Natural killer cell (primary cell): Measurements from ENCODE around the gene WHRN. TPM values are rescaled to one million over a fixed set of nuclear protein-coding genes. Genes with fewer than 3 reads are reported as not detected.

ENCODE experiments used
- ATAC-seq, 3 donors: fragments of 150-1000 bp in 2 of 3; fragments of 200-7000 bp in 1 of 3; cut with Tn5 transposase; 1 replicate in 1 of 3; 2 replicates in 2 of 3; pipeline ENCODE4 v1.10.0; 2021; ENCODE audit warnings: mild to moderate bottlenecking in 2 of 3, moderate library complexity in 2 of 3
- DNase-seq, 2 donors: peaks; one replicate each; pipeline versions ENCODE4 v3.0.0 to v3.0.0-alpha.2; 2013 to 2021; ENCODE audit warnings: mixed read lengths in 1 of 2
- H3K27ac ChIP-seq: one replicate; pipeline ENCODE4 v1.5.1; 2013; ENCODE audit warnings: mild to moderate bottlenecking, low read length
- H3K27me3 ChIP-seq: one replicate; pipeline ENCODE4 v1.6.1; 2013; ENCODE audit warnings: low read length; ENCODE audit not compliant: control insufficient read depth, insufficient read depth
- H3K36me3 ChIP-seq: one replicate; pipeline ENCODE4 v1.6.1; 2013; ENCODE audit warnings: low read length; ENCODE audit not compliant: control insufficient read depth, insufficient read depth
- H3K4me1 ChIP-seq: one replicate; pipeline ENCODE4 v1.6.1; 2013; ENCODE audit warnings: low read length; ENCODE audit not compliant: control insufficient read depth, insufficient read depth
- H3K4me3 ChIP-seq: one replicate; pipeline ENCODE4 v1.5.1; 2013; ENCODE audit warnings: low read length
- H3K9me3 ChIP-seq: one replicate; pipeline ENCODE4 v1.6.1; 2013; ENCODE audit warnings: low read length; ENCODE audit not compliant: control insufficient read depth, insufficient read depth
- H3K27ac Mint-ChIP-seq, 2 donors: one replicate each; pipeline ENCODE4 v1.8.0; 2022; ENCODE audit warnings: mild to moderate bottlenecking in 2 of 2, mixed read lengths in 2 of 2, moderate library complexity in 1 of 2
- H3K27me3 Mint-ChIP-seq, 2 donors: one replicate each; pipeline ENCODE4 v1.8.0; 2022; ENCODE audit warnings: low read depth in 2 of 2, mixed read lengths in 2 of 2
- H3K36me3 Mint-ChIP-seq: one replicate; pipeline ENCODE4 v1.8.0; 2022; ENCODE audit warnings: mixed read lengths
- H3K4me1 Mint-ChIP-seq, 2 donors: one replicate each; pipeline ENCODE4 v1.8.0; 2022; ENCODE audit warnings: mixed read lengths in 2 of 2
- H3K4me3 Mint-ChIP-seq: one replicate; pipeline ENCODE4 v1.8.0; 2022; ENCODE audit warnings: mild to moderate bottlenecking, moderate library complexity, mixed read lengths
- H3K9me3 Mint-ChIP-seq, 2 donors: one replicate each; pipeline ENCODE4 v1.8.0; 2022; ENCODE audit warnings: mixed read lengths in 2 of 2
- WGBS: methylation state at CpG from one replicate; pipeline ENCODE4 v1.1.7; 2013; ENCODE audit warnings: missing lambda C conversion rate; ENCODE audit not compliant: insufficient coverage; 5-methylcytosine and 5-hydroxymethylcytosine counted together
- intact Hi-C: fragments of 100-400 bp; cut with micrococcal nuclease; formaldehyde crosslinking; loops from one replicate; pipeline ENCODE4 v1.14.2; 2022
- total RNA-seq, 4 donors: library from RNA; stranded (reverse); fragments of 120-200 nt in 1 of 4; gene quantifications; one replicate each; pipeline versions ENCODE4 v1.2.3 to v1.2.4, GENCODE V29; 2013 to 2022
- TF ChIP-seq, protein P1 (sequence below): fragments of 200-600 bp; IDR thresholded peaks from one replicate; pipeline ENCODE4 v1.8.0; 2022; ENCODE audit warnings: antibody characterized with exemption

WHRN gene
- total RNA-seq, 3 donors from 2014 or later (not counting 1 experiment from before 2014, with no cell fraction given) = 29.8 to 90.6 (median 36.8) TPM

DNA sequence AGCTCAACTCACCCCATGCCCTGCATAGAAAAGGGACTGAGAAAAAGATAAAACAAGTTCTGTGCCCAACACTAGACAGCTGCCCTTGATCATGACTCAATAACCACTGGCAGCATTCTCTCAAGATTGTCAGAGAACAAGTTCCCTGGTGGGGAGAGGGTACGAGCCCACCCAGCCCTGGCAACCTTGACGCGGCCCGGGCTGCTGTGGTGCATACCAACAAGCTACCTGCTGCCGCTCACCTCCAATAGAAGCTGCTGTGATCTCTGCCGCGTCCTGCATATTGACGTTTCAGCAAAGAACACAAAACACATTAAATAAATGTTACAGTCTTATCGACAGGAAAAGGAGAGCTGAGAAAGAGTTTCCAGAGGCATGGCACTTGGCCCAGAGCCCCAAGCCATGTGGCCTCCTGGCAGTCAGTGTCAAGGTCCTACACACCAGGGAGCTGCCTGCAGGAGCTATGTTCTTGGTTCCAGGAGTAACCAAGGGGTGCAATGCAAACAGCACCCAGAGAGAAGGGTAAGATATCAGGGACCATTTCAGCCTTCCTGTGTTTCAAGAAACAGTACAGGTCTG is 28.3 kb downstream of the WHRN start:
- Histone ChIP-seq H3K36me3 (no peaks in the 10 kb centered on the region), H3K4me3 (no peak overlapping the region), H3K27me3 (no peaks in the 10 kb centered on the region), H3K27ac (no peak overlapping the region), H3K4me1 (peaks cover 19% of the 10 kb centered on the region), H3K9me3 (no peaks in the 10 kb centered on the region)
- Mint-ChIP-seq H3K9me3 (no peaks in the 10 kb centered on the region), H3K4me3 (no peak overlapping the region), H3K27ac (peak overlapping the region in 1 of 2 donors; percentile 19), H3K27me3 (peaks cover 0 to 13% of the 10 kb centered on the region in 2 donors), H3K36me3 (no peaks in the 10 kb centered on the region), H3K4me1 (peaks cover 6 to 18% of the 10 kb centered on the region in 2 donors)
- ATAC-seq (no peak), DNase-seq (no peak)
- TF ChIP-seq, protein P1, sequence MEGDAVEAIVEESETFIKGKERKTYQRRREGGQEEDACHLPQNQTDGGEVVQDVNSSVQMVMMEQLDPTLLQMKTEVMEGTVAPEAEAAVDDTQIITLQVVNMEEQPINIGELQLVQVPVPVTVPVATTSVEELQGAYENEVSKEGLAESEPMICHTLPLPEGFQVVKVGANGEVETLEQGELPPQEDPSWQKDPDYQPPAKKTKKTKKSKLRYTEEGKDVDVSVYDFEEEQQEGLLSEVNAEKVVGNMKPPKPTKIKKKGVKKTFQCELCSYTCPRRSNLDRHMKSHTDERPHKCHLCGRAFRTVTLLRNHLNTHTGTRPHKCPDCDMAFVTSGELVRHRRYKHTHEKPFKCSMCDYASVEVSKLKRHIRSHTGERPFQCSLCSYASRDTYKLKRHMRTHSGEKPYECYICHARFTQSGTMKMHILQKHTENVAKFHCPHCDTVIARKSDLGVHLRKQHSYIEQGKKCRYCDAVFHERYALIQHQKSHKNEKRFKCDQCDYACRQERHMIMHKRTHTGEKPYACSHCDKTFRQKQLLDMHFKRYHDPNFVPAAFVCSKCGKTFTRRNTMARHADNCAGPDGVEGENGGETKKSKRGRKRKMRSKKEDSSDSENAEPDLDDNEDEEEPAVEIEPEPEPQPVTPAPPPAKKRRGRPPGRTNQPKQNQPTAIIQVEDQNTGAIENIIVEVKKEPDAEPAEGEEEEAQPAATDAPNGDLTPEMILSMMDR = no peak
- 92% methylated on average over 9 of the region's 9 CpGs for WGBS
- intact Hi-C loops = no loop called here

DNA sequence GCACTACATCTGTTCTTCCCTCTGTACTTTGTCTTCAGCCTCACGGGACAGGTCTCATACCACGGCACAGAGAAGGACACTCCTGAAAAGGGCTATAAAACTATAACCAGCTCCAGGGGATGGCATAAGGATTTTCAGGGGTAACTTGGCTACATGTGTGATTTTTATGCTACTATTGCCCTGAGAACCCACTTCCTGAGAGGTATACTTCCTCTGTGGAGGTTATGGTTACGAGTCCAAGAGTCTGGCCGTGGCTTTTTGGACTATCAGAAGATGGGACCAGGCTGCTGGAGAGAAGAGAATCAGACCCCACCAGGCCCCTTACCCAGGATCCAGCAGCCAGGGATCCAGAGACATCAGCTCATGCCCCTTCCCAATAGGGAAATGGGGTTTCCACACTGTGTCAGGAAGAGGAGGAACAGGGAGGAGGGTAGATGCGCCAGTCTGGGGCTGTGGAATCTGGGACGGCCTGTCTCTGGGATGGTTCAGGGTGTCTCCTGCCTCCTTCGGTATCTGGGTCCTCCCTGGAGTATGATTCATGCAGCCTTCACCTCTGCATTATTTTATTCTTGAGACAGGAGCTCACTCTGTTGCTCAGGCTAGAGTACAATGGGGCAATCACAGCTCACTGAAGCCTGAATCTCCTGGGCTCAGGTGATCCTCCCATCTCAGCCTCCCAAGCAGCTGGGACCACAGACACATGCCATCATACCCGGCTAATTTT is 29.7 kb downstream of the WHRN start:
- H3K27me3 ChIP-seq = no peaks in the 10 kb centered on the region
- H3K36me3 ChIP-seq = no peaks in the 10 kb centered on the region
- Mint-ChIP-seq H3K27me3 (peaks cover 0 to 8% of the 10 kb centered on the region in 2 donors), H3K4me1 (peaks cover 6 to 18% of the 10 kb centered on the region in 2 donors), H3K36me3 (no peaks in the 10 kb centered on the region), H3K4me3 (no peak overlapping the region), H3K27ac (no peak overlapping the region), H3K9me3 (no peaks in the 10 kb centered on the region)
- ATAC-seq (peak in 2 of 3 donors; percentile 14 to 33), DNase-seq (no peak)
- H3K4me3 ChIP-seq = no peak overlapping the region
- no peaks in the 10 kb centered on the region for H3K9me3 ChIP-seq
- no peak overlapping the region for H3K27ac ChIP-seq
- intact Hi-C loops = no loop called here
- H3K4me1 ChIP-seq = peaks cover 11% of the 10 kb centered on the region
- 51% methylated on average over 8 of the region's 8 CpGs for WGBS
- TF ChIP-seq, protein P1 = no peak

DNA sequence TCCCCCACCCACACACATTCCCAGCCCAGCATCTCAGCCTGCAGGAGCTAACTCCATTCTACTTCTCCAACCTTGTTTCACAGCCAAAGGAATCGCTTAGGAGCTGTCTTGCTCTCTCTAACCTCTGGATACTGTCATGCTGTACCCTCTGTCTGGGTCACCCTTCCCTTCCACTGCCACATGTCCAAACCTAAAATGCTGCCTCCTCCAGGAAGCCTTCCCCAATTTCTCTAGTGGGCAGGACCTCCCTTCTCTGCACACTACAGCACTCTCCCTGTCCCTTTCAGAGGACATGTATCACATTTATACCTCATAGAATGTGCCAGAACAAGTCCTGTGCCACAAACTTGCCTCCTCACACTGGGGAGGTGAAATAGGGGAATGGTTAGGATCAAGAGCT is 30.8 kb downstream of the WHRN start:
- H3K9me3 ChIP-seq = no peaks in the 10 kb centered on the region
- no peak overlapping the region for H3K27ac Mint-ChIP-seq
- peaks cover 0 to 2% of the 10 kb centered on the region in 2 donors for H3K9me3 Mint-ChIP-seq
- H3K4me3 Mint-ChIP-seq = no peak overlapping the region
- H3K4me1 ChIP-seq = peaks cover 11% of the 10 kb centered on the region
- H3K4me3 ChIP-seq = no peak overlapping the region
- DNase-seq (no peak), ATAC-seq (no peak)
- H3K27ac ChIP-seq = no peak overlapping the region
- no peaks in the 10 kb centered on the region for H3K36me3 Mint-ChIP-seq
- 94% methylated on average over 1 of the region's 1 CpG for WGBS
- no peaks in the 10 kb centered on the region for H3K36me3 ChIP-seq
- H3K27me3 Mint-ChIP-seq = peaks cover 0 to 8% of the 10 kb centered on the region in 2 donors
- TF ChIP-seq, protein P1 = no peak
- intact Hi-C loops = no loop called here
- H3K4me1 Mint-ChIP-seq = peaks cover 6 to 18% of the 10 kb centered on the region in 2 donors
- H3K27me3 ChIP-seq = no peaks in the 10 kb centered on the region
